ENCODE results near the gene ADORA2B.

ADORA2B gene

DNA sequence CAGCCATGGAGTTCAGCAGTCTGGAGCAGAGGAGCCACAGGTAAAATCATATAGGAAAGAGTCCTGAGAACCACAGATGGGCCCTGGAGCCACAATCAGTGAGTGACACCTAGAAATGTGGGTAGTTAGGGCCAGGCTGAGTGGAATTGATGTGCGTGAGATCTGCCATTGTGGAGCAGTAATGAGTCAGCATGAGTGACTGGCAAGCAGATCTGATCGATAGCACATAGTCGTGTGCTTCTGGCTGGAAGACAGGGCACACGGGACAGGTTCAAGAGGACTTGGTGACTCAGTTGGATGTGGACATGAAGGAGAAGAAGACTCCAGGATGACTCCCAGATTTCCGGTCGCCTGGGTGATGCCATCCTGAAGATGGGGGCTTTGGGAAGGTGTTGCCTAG is 12.3 kb downstream of the ADORA2B start:
- in situ Hi-C loops (cut with HindIII; ENCODE audit: low sequenced_read_pairs) = loop anchor here (5.0 kb wide), 1 partner anchor 55 kb away; no protein-coding TSS in a partner anchor
- no peak for DNase-seq (ENCODE audit: low read depth)
- TF ChIP-seq, protein P1, sequence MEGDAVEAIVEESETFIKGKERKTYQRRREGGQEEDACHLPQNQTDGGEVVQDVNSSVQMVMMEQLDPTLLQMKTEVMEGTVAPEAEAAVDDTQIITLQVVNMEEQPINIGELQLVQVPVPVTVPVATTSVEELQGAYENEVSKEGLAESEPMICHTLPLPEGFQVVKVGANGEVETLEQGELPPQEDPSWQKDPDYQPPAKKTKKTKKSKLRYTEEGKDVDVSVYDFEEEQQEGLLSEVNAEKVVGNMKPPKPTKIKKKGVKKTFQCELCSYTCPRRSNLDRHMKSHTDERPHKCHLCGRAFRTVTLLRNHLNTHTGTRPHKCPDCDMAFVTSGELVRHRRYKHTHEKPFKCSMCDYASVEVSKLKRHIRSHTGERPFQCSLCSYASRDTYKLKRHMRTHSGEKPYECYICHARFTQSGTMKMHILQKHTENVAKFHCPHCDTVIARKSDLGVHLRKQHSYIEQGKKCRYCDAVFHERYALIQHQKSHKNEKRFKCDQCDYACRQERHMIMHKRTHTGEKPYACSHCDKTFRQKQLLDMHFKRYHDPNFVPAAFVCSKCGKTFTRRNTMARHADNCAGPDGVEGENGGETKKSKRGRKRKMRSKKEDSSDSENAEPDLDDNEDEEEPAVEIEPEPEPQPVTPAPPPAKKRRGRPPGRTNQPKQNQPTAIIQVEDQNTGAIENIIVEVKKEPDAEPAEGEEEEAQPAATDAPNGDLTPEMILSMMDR (IDR thresholded peaks at IDR 0.05; ENCODE audit: low read depth, low read length, missing control alignments) = no peak
- H3K4me3 ChIP-seq (ENCODE audit: low read depth, low read length) = no peak overlapping the region

DNA sequence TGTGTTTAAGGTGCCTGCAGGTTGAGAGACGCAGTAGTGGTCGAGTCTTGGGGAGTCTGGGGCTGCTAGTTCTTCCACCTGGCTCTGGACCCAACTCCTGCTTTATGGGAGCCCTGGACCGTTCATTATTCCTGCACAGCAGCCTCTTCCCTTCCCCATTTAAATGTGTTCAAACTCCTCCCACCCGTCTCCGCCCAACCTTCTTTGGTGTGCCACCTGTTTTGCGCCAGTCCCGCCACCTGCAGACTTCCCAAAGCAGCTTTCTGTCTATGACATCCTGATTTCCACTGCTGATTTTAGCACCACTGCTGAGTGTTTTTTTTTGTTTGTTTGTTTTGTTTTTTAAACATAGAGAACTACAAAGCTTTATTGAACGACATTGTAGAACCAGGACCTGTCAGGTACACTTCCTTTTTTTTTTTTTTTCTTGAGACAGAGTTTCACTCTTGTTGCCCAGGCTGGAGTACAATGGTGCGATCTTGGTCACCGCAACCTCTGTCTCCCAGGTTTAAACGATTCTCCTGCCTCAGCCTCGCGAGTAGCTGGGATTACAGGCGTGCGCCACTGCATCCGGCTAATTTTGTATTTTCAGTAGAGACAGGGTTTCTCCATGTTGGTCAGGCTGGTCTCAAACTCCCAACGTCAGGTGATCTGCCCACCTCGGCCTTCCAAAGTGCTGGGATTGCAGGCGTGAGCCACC is 12.8 kb downstream of the ADORA2B start:
- no peak for DNase-seq (ENCODE audit: low read depth)
- no peak overlapping the region for H3K4me3 ChIP-seq (ENCODE audit: low read depth, low read length)
- in situ Hi-C loops (cut with HindIII; ENCODE audit: low sequenced_read_pairs) = loop anchor here (5.0 kb wide), 1 partner anchor 55 kb away; no protein-coding TSS in a partner anchor
- TF ChIP-seq, protein P1 (IDR thresholded peaks at IDR 0.05; ENCODE audit: low read depth, low read length, missing control alignments) = no peak

DNA sequence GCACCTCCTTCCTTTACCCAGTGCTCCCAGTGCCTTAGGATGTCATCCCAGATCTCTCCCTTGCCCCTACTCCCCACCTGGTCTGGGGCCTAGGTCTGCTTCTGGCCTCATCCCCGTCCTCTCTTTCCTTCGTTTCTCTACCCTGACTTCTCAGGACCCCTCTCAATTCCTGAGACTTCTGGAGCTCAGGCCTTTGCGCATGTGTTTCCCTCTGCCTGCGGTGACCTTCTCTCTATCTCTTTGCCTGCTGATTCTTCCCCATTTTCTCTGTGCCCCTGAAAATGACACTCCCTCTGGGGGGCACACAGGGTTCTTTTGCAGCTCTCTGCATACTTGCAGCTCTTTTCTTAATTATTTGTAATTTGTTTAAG is 13.5 kb downstream of the ADORA2B start:
- no peak for DNase-seq (ENCODE audit: low read depth)
- in situ Hi-C loops (cut with HindIII; ENCODE audit: low sequenced_read_pairs) = loop anchor here (5.0 kb wide), 1 partner anchor 54 kb away; no protein-coding TSS in a partner anchor
- TF ChIP-seq, protein P1 (IDR thresholded peaks at IDR 0.05; ENCODE audit: low read depth, low read length, missing control alignments) = no peak
- H3K4me3 ChIP-seq (ENCODE audit: low read depth, low read length) = no peak overlapping the region

DNA sequence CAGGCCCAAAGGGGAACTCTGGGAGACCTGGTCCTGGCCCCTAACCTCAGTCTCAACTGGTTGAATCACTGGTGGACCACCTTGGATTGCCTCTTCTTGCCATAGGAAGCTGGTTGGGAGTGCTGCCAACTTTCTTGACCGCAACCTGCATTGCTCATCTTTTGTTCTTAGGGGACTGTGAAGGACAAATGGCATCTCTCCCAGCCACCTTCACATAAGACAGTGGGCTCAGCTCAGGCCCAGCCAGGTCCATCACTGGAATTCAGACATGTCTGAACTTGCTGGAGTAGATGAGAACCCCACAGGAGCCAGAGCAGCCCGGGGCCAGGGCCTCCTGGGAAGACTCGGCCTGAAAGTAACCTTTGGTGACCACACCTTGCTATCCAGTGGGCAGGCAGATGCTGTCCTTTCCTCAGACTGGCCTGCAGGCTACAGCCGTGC is 18.8 kb downstream of the ADORA2B start:
- no peak overlapping the region for H3K4me3 ChIP-seq (ENCODE audit: low read depth, low read length)
- TF ChIP-seq, protein P1 (IDR thresholded peaks at IDR 0.05; ENCODE audit: low read depth, low read length, missing control alignments) = no peak
- DNase-seq (ENCODE audit: low read depth) = peak; percentile 75
- in situ Hi-C loops (cut with HindIII; ENCODE audit: low sequenced_read_pairs) = no loop called here

DNA sequence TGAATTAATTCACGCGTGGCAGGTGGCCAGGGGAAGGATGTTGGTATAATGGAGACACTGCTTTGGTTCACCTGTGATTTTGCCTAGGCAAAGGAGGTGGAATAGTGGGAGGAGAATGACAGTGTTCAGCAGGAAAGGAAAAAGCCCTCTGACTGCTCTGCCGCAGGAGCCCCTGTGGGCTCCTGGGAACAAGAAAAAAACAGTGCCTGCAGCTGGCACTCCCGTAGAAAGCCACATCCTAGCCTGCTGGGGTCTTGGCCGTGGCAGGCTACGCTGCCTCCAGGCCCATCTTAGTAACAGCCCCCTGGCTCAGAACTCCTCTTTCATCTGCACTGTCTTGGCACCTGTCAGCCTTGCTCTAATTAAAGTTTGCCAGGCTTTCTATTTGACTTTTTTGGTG is 20.6 kb downstream of the ADORA2B start:
- H3K4me3 ChIP-seq (ENCODE audit: low read depth, low read length) = no peak overlapping the region
- TF ChIP-seq, protein P1 (IDR thresholded peaks at IDR 0.05; ENCODE audit: low read depth, low read length, missing control alignments) = no peak
- DNase-seq (ENCODE audit: low read depth) = no peak
- in situ Hi-C loops (cut with HindIII; ENCODE audit: low sequenced_read_pairs) = no loop called here

DNA sequence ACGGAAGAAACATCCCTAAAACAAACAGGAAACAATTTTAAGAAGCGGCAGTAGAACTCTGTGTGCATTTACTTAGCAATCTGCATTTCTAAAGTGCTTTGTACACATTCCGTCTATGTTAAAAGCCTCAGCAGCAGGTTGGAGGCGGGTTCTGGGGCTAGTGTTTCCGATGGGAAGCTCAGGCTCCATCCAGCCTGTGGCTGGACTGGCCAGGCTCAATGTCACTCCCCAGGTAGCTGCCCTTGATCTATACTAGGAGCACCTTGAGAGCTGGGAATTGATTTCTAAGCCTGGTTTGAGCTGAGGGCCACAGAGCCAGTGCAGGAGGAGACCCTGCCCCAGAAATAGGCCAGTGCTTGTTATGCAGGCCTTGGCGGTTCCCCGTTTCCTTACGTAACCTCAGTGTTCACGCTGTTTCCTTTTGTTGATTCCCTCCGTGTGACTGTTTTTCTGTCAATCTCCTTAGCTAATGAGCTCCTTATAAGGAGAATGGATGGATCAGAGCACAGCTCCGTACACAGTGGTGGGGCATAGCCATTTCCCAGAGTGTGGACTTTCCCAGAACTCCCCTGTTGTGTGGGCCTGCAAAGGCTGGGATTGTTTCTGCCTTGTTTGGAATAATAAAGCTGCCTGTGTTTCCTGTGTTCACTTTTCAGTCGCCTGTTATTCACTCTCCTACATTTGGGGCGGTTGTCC is 21.4 kb downstream of the ADORA2B start:
- no peak overlapping the region for H3K4me3 ChIP-seq (ENCODE audit: low read depth, low read length)
- in situ Hi-C loops (cut with HindIII; ENCODE audit: low sequenced_read_pairs) = no loop called here
- peak; percentile 44 for DNase-seq (ENCODE audit: low read depth)
- TF ChIP-seq, protein P1 (IDR thresholded peaks at IDR 0.05; ENCODE audit: low read depth, low read length, missing control alignments) = no peak

Measured in astrocyte of the cerebellum (primary cell).